Tibial artery (tissue), 4 donors: ENCODE data around the gene LMF1.

Source experiments
- DNase-seq, 2 donors: peaks; one replicate each; pipeline ENCODE4 v3.0.0-alpha.2; 2019
- H3K27ac ChIP-seq, 2 donors: fragments of 200-600 bp; sonication (generic) in 1 of 2; 1 replicate in 1 of 2; 2 replicates in 1 of 2; pipeline ENCODE4 v1.5.1; 2018 to 2019; ENCODE audit warnings: mild to moderate bottlenecking in 1 of 2
- H3K27me3 ChIP-seq, 2 donors: fragments of 200-600 bp; sonication (generic) in 1 of 2; one replicate each; pipeline versions ENCODE4 v1.5.1 to v1.6.0; 2016 to 2019
- H3K36me3 ChIP-seq, 3 donors: fragments of 200-600 bp; sonication (generic) in 2 of 3; one replicate each; pipeline ENCODE4 v1.5.1; 2016 to 2019; ENCODE audit warnings: mild to moderate bottlenecking in 2 of 3
- H3K4me1 ChIP-seq, 4 donors: fragments of 200-600 bp; sonication (generic) in 2 of 4; 1 replicate in 3 of 4; 2 replicates in 1 of 4; pipeline ENCODE4 v1.5.1; 2016 to 2019
- H3K4me3 ChIP-seq, 2 donors: fragments of 200-600 bp; sonication (generic) in 1 of 2; 1 replicate in 1 of 2; 2 replicates in 1 of 2; pipeline ENCODE4 v1.5.1; 2018 to 2019; ENCODE audit warnings: mild to moderate bottlenecking in 2 of 2
- H3K9me3 ChIP-seq, 3 donors: fragments of 200-600 bp; sonication (generic) in 1 of 3; one replicate each; pipeline ENCODE4 v1.5.1; 2016 to 2019
- intact Hi-C: fragments of 100-400 bp; cut with DNase I; formaldehyde crosslinking; loops from one replicate; pipeline ENCODE4 v1.15.0; 2023; ENCODE audit warnings: low total_unique reads
- TF ChIP-seq, protein P1 (sequence below), 2 experiments: fragments of 200-600 bp in 1 of 2; fragments of 450-650 bp in 1 of 2; IDR thresholded peaks; one replicate each; pipeline ENCODE4 v1.5.1; 2017 to 2019; ENCODE audit warnings: antibody characterized with exemption in 2 of 2, mild to moderate bottlenecking in 1 of 2, moderate library complexity in 1 of 2

Gene LMF1

DNA sequence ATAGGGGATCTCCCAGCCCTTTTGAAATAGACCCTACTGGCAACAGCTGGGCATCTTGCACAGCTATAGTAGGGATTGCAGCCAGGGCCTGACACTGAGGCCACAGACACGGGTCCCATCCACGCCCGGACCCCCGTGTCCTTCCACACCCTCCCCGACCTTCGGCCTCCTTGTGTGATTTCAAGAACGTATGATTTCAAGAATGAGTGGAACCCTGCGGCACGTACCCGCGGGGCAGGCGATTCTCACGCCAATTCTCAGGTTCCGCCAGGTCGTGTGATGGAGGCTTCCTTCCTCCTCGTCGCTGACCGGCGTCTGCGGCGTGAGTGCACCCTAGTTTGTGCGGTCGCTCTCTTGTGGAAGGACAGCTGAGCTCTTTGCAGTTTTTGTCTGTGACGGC lies 114.0 kb downstream of the LMF1 start:
- intact Hi-C loops = no loop called here
- H3K9me3 ChIP-seq = no peaks in the 10 kb centered on the region
- no peak for DNase-seq

GRCh38 chr16:856101-856500 lies 114.7 kb downstream of the LMF1 start:
- no peaks in the 10 kb centered on the region for H3K9me3 ChIP-seq
- H3K27me3 ChIP-seq = no peaks in the 10 kb centered on the region
- H3K4me1 ChIP-seq = no peaks in the 10 kb centered on the region
- H3K4me3 ChIP-seq = no peak overlapping the region
- H3K27ac ChIP-seq = no peak overlapping the region
- TF ChIP-seq, protein P1, sequence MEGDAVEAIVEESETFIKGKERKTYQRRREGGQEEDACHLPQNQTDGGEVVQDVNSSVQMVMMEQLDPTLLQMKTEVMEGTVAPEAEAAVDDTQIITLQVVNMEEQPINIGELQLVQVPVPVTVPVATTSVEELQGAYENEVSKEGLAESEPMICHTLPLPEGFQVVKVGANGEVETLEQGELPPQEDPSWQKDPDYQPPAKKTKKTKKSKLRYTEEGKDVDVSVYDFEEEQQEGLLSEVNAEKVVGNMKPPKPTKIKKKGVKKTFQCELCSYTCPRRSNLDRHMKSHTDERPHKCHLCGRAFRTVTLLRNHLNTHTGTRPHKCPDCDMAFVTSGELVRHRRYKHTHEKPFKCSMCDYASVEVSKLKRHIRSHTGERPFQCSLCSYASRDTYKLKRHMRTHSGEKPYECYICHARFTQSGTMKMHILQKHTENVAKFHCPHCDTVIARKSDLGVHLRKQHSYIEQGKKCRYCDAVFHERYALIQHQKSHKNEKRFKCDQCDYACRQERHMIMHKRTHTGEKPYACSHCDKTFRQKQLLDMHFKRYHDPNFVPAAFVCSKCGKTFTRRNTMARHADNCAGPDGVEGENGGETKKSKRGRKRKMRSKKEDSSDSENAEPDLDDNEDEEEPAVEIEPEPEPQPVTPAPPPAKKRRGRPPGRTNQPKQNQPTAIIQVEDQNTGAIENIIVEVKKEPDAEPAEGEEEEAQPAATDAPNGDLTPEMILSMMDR (IDR thresholded peaks at IDR 0.05) = no peak
- intact Hi-C loops = no loop called here
- peaks cover 0 to 15% (median 0%) of the 10 kb centered on the region in 3 donors for H3K36me3 ChIP-seq
- DNase-seq = no peak

More for the DNA sequence above, 114.0 kb downstream of the LMF1 start:
- Histone ChIP-seq H3K4me3 (no peak overlapping the region), H3K27me3 (no peaks in the 10 kb centered on the region), H3K4me1 (no peaks in the 10 kb centered on the region), H3K27ac (no peak overlapping the region), H3K36me3 (peaks cover 0 to 15% (median 0%) of the 10 kb centered on the region in 3 donors)
- TF ChIP-seq, protein P1 (IDR thresholded peaks at IDR 0.05) = no peak

GRCh38 chr16:855471-855870 lies 115.3 kb downstream of the LMF1 start:
- no peaks in the 10 kb centered on the region for H3K9me3 ChIP-seq
- H3K27me3 ChIP-seq = no peaks in the 10 kb centered on the region
- TF ChIP-seq, protein P1 (IDR thresholded peaks at IDR 0.05) = no peak
- no peak for DNase-seq
- H3K4me1 ChIP-seq = no peaks in the 10 kb centered on the region
- intact Hi-C loops = no loop called here
- H3K36me3 ChIP-seq = peaks cover 0 to 15% (median 0%) of the 10 kb centered on the region in 3 donors
- no peak overlapping the region for H3K4me3 ChIP-seq
- H3K27ac ChIP-seq = no peak overlapping the region

GRCh38 chr16:854808-855410 lies 115.9 kb downstream of the LMF1 start:
- Histone ChIP-seq H3K4me1 (no peaks in the 10 kb centered on the region), H3K27ac (no peak overlapping the region), H3K9me3 (no peaks in the 10 kb centered on the region), H3K4me3 (no peak overlapping the region), H3K27me3 (no peaks in the 10 kb centered on the region), H3K36me3 (peaks cover 0 to 15% (median 0%) of the 10 kb centered on the region in 3 donors)
- intact Hi-C loops = no loop called here
- no peak for DNase-seq
- TF ChIP-seq, protein P1 (IDR thresholded peaks at IDR 0.05) = no peak

DNA sequence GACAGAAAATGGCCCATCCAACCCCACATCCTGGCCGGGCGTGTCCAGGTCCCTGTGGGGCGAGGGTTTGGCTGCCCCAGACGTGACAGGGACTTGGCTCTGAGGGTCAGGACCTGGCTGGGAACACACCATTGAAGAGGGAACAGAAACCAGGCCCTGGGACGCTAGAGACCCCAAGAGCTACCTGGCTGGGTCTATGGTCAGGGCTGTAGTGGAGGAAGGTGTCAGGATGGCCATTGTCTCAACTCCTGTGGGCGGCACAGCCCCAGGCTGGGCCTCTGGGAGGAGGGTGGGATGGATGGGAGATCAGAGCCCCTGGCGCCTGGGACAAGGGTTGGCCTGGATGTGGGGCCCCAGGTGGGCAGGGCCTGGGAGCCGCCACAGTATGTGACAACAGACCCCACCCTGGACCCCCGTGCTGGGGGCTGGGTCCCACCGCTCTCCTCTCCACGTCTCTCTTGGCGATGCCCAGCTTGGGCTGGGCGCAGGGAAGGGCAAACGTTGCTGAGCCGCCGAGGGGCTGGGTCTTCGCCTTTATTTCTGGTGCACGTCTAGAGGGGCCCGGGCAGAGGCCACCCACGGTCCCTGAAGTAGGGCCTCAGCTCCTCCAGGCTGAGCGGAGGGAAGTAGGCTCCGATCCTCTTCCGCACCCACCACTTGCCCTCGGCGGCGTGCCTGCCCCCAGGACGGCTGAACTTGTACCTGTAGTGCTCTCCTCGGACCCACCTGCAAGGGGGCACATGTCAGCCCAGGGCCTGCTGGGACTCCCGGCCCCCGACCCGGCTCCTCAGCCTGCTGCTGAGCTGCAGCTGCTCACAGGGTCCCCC lies 116.6 kb downstream of the LMF1 start:
- no peak for DNase-seq
- TF ChIP-seq, protein P1 (IDR thresholded peaks at IDR 0.05) = no peak
- Histone ChIP-seq H3K4me3 (no peak overlapping the region), H3K36me3 (peaks cover 0 to 15% (median 0%) of the 10 kb centered on the region in 3 donors), H3K4me1 (no peaks in the 10 kb centered on the region), H3K9me3 (no peaks in the 10 kb centered on the region), H3K27ac (no peak overlapping the region), H3K27me3 (no peaks in the 10 kb centered on the region)
- intact Hi-C loops = no loop called here
